ENCODE results near the gene BRME1. TPM values are rescaled to one million over a fixed set of nuclear protein-coding genes. Genes with fewer than 3 reads are reported as not detected.
A peak's percentile ranks its signal among the peaks of the same experiment; 100 is the strongest.

BRME1 gene
- total RNA-seq, 1 donor from 2014 or later, result 0.49 TPM

- Histone ChIP-seq H2AFZ (replicated peaks) (no peak overlapping the region), H3K4me2 (peak overlapping the region; percentile 93), H3K9ac (no peak overlapping the region), H3K27me3 (peaks cover 14% of the 10 kb centered on the region), H4K20me1 (ENCODE audit: low read depth) (no peaks in the 10 kb centered on the region), H3F3A (ENCODE audit: low read depth) (peaks cover 27% of the 10 kb centered on the region), H3K4me3 (peak overlapping the region; percentile 74), H3K36me3 (no peaks in the 10 kb centered on the region), H3K79me2 (ENCODE audit: low read depth) (no peaks in the 10 kb centered on the region), H3K4me1 (peaks cover 16% of the 10 kb centered on the region), H3K9me3 (ENCODE audit: low read depth) (no peaks in the 10 kb centered on the region), H3K27ac (no peak overlapping the region)
- H3K27ac Mint-ChIP-seq, result peak overlapping the region; percentile 94
- TF ChIP-seq EZH2 (IDR thresholded peaks at IDR 0.05) (no peak), CTCF (IDR thresholded peaks at IDR 0.05) (no peak), EZH2phosphoT487 (IDR thresholded peaks at IDR 0.05) (no peak)
- H3K4me1 Mint-ChIP-seq, result peaks cover 42% of the 10 kb centered on the region
- DNase-seq (ENCODE audit: low spot score), result no peak
- H3K4me3 Mint-ChIP-seq, result peak overlapping the region; percentile 92
- H3K36me3 Mint-ChIP-seq, result peaks cover 1% of the 10 kb centered on the region
- H3K27me3 Mint-ChIP-seq (ENCODE audit: insufficient read depth, low read depth), result peaks cover 12% of the 10 kb centered on the region
- no peaks in the 10 kb centered on the region for H3K9me3 Mint-ChIP-seq
Observed at GRCh38 chr19:13841086-13841961, 64.6 kb downstream of the BRME1 start.

- Histone ChIP-seq H3K9ac (no peak overlapping the region), H3K4me3 (no peak overlapping the region), H3K36me3 (no peaks in the 10 kb centered on the region), H3K9me3 (ENCODE audit: low read depth) (no peaks in the 10 kb centered on the region), H3K4me1 (peaks cover 15% of the 10 kb centered on the region), H3F3A (ENCODE audit: low read depth) (peaks cover 22% of the 10 kb centered on the region), H3K4me2 (no peak overlapping the region), H2AFZ (replicated peaks) (no peak overlapping the region), H3K27me3 (peaks cover 14% of the 10 kb centered on the region), H3K27ac (no peak overlapping the region), H4K20me1 (ENCODE audit: low read depth) (no peaks in the 10 kb centered on the region), H3K79me2 (ENCODE audit: low read depth) (no peaks in the 10 kb centered on the region)
- no peak for DNase-seq (ENCODE audit: low spot score)
- Mint-ChIP-seq H3K9me3 (no peaks in the 10 kb centered on the region), H3K27ac (no peak overlapping the region), H3K4me3 (peak overlapping the region; percentile 92), H3K36me3 (peaks cover 1% of the 10 kb centered on the region), H3K4me1 (peaks cover 36% of the 10 kb centered on the region), H3K27me3 (ENCODE audit: insufficient read depth, low read depth) (peaks cover 10% of the 10 kb centered on the region)
- TF ChIP-seq CTCF (IDR thresholded peaks at IDR 0.05) (no peak), EZH2phosphoT487 (IDR thresholded peaks at IDR 0.05) (no peak), EZH2 (IDR thresholded peaks at IDR 0.05) (no peak)
Observed at GRCh38 chr19:13840305-13841085, 65.4 kb downstream of the BRME1 start.

GRCh38 chr19:13839938-13840304 is 66.0 kb downstream of the BRME1 start:
- Mint-ChIP-seq H3K4me3 (no peak overlapping the region), H3K36me3 (peaks cover 1% of the 10 kb centered on the region), H3K9me3 (no peaks in the 10 kb centered on the region), H3K4me1 (peaks cover 33% of the 10 kb centered on the region), H3K27ac (no peak overlapping the region), H3K27me3 (ENCODE audit: insufficient read depth, low read depth) (peaks cover 6% of the 10 kb centered on the region)
- Histone ChIP-seq H3K27me3 (peaks cover 14% of the 10 kb centered on the region), H2AFZ (replicated peaks) (no peak overlapping the region), H3K79me2 (ENCODE audit: low read depth) (no peaks in the 10 kb centered on the region), H4K20me1 (ENCODE audit: low read depth) (no peaks in the 10 kb centered on the region), H3K4me2 (no peak overlapping the region), H3K36me3 (no peaks in the 10 kb centered on the region), H3K9ac (no peak overlapping the region), H3K27ac (no peak overlapping the region), H3K4me3 (no peak overlapping the region), H3F3A (ENCODE audit: low read depth) (peaks cover 17% of the 10 kb centered on the region), H3K4me1 (peaks cover 15% of the 10 kb centered on the region), H3K9me3 (ENCODE audit: low read depth) (no peaks in the 10 kb centered on the region)
- DNase-seq (ENCODE audit: low spot score), result no peak
- TF ChIP-seq EZH2 (IDR thresholded peaks at IDR 0.05) (no peak), CTCF (IDR thresholded peaks at IDR 0.05) (no peak), EZH2phosphoT487 (IDR thresholded peaks at IDR 0.05) (no peak)

All from neural progenitor cell (in vitro differentiated cells).